ENCODE data around the gene SLC16A9.

SLC16A9 gene

GRCh38 chr10:59627366-59628018 is 82.2 kb downstream of the SLC16A9 start:
- no peak for DNase-seq

- DNase-seq: no peak
These were observed 83.2 kb downstream of the SLC16A9 start for GRCh38 chr10:59626523-59626869.

- peak; percentile 54 to 68 for DNase-seq
These were observed 83.7 kb downstream of the SLC16A9 start for GRCh38 chr10:59625721-59626522.

- no peak for DNase-seq
These were observed 84.7 kb downstream of the SLC16A9 start for GRCh38 chr10:59624951-59625350.

GRCh38 chr10:59624136-59624535 is 85.5 kb downstream of the SLC16A9 start:
- DNase-seq: no peak

- no peak for DNase-seq
These were observed 86.2 kb downstream of the SLC16A9 start for GRCh38 chr10:59623133-59624121.

GRCh38 chr10:59622320-59623132 is 87.1 kb downstream of the SLC16A9 start:
- peak in 1 of 2 donors; percentile 36 for DNase-seq

GRCh38 chr10:59621771-59622170 is 87.9 kb downstream of the SLC16A9 start:
- no peak for DNase-seq

GRCh38 chr10:59618666-59619065 is 91.0 kb downstream of the SLC16A9 start:
- DNase-seq: no peak

GRCh38 chr10:59617996-59618395 is 91.7 kb downstream of the SLC16A9 start:
- DNase-seq: no peak

- no peak for DNase-seq
These were observed 98.6 kb downstream of the SLC16A9 start for GRCh38 chr10:59611048-59611447.

GRCh38 chr10:59607970-59608369 is 101.7 kb downstream of the SLC16A9 start:
- no peak for DNase-seq

- DNase-seq: no peak
These were observed 103.1 kb downstream of the SLC16A9 start for GRCh38 chr10:59606551-59606961.

GRCh38 chr10:59601985-59602384 is 107.7 kb downstream of the SLC16A9 start:
- DNase-seq: no peak
